Muscle of leg (tissue), 11 donors: ENCODE data around the gene GSG1L2. TPM values are rescaled to one million over a fixed set of nuclear protein-coding genes. Genes with fewer than 3 reads are reported as not detected.
A peak's percentile ranks its signal among the peaks of the same experiment; 100 is the strongest.

ENCODE experiments used
- DNase-seq: peaks from one replicate; pipeline ENCODE4 v3.0.0; 2013
- H3K27ac ChIP-seq: one replicate; pipeline ENCODE4 v1.5.1; 2013; ENCODE audit warnings: mild to moderate bottlenecking, low read length, control low read depth
- H3K27me3 ChIP-seq: one replicate; pipeline ENCODE4 v1.6.1; 2013; ENCODE audit warnings: low read length; ENCODE audit not compliant: control insufficient read depth, insufficient read depth
- H3K36me3 ChIP-seq: one replicate; pipeline ENCODE4 v1.6.1; 2013; ENCODE audit warnings: low read length; ENCODE audit not compliant: control insufficient read depth, insufficient read depth
- H3K4me1 ChIP-seq: one replicate; pipeline ENCODE4 v1.6.1; 2013; ENCODE audit warnings: low read length; ENCODE audit not compliant: control insufficient read depth, insufficient read depth
- H3K4me3 ChIP-seq: one replicate; pipeline ENCODE4 v1.5.1; 2013; ENCODE audit warnings: low read length, control low read depth
- H3K9me3 ChIP-seq: replicated peaks from 2 replicates; pipeline ENCODE4 v1.6.1; 2013; ENCODE audit warnings: low read depth, low read length; ENCODE audit not compliant: control insufficient read depth
- WGBS: methylation state at CpG from one replicate; pipeline ENCODE4 v1.1.5; 2013; ENCODE audit warnings: missing lambda C conversion rate; ENCODE audit not compliant: insufficient coverage; 5-methylcytosine and 5-hydroxymethylcytosine counted together
- polyA plus RNA-seq, 8 donors: library from polyadenylated mRNA; unstranded; fragments of 120-200 nt; gene quantifications; one replicate each; pipeline versions ENCODE4 v1.2.1 to v1.2.3, GENCODE V29; 2013; ENCODE audit warnings: inconsistent platforms in 1 of 8, low replicate concordance in 1 of 8; ENCODE audit not compliant: insufficient read length in 8 of 8, insufficient read depth in 1 of 8
- total RNA-seq: library from RNA; stranded (reverse); fragments of 120-200 nt; gene quantifications from one replicate; pipeline ENCODE4 v1.2.4, GENCODE V29; 2013

The GSG1L2 gene
- total and polyA plus RNA-seq, 9 donors, result not detected

DNA sequence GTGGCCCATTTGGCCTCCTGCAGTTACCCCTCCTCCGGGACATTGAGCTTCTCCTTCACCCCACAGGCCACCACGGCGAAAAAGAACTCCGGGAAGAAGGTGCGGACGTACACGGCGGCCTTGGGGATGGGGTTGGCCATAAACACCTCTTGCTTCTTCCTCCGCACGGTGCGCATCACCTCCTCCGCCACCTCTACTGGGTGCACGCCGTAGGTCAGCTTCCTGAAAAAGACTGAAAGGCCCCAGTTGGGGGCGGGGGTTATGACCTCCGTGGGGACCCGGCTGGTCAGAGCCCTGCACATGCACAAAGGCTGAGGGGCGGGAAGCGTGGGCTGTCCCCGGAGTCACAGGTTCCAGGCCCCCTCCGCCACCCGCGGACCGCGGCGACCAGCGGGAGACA lies 50.4 kb downstream of the GSG1L2 start:
- H3K36me3 ChIP-seq, result peaks cover 7% of the 10 kb centered on the region
- 93% methylated on average over 17 of the region's 27 CpGs for WGBS
- no peak overlapping the region for H3K4me3 ChIP-seq
- peaks cover 4% of the 10 kb centered on the region for H3K9me3 ChIP-seq
- H3K27me3 ChIP-seq, result no peaks in the 10 kb centered on the region
- DNase-seq, result no peak
- H3K27ac ChIP-seq, result no peak overlapping the region
- peaks cover 5% of the 10 kb centered on the region for H3K4me1 ChIP-seq

DNA sequence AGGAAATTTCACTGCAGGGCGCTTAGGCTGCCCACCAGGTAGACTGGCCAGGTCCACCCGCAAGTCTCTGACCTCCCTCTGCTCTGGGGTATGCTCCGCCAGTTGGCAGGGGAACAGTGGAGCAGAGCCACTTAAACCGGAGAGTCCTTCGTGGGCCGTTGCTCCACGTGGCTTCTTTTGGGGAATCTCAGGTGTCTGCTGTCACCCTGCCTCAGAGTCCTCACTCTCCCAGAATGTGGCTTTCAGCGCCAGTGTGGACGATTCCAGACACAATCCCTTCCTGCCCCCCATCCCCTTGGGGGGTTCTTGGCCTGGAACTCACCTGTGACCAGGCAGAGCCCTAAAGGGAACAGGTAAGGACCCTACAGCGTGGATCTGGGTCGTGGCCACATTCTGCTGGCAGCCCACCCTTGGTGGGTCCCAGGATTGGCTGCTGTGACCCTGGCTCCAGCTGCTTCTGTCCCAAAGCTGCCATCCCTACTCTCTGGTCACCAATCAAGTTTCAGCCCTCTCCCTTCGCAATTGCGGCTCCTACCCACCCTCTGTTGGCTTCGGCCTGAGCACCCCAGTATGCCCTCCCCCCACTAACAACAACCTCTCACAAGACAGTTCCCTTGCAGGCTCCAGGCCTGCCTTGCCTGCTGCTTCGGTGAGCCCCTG lies 52.7 kb downstream of the GSG1L2 start:
- no peak for DNase-seq
- Histone ChIP-seq H3K4me1 (peaks cover 5% of the 10 kb centered on the region), H3K27ac (no peak overlapping the region), H3K36me3 (no peaks in the 10 kb centered on the region), H3K9me3 (no peaks in the 10 kb centered on the region), H3K4me3 (no peak overlapping the region), H3K27me3 (peaks cover 8% of the 10 kb centered on the region)
- 87% methylated on average over 14 of the region's 15 CpGs for WGBS

DNA sequence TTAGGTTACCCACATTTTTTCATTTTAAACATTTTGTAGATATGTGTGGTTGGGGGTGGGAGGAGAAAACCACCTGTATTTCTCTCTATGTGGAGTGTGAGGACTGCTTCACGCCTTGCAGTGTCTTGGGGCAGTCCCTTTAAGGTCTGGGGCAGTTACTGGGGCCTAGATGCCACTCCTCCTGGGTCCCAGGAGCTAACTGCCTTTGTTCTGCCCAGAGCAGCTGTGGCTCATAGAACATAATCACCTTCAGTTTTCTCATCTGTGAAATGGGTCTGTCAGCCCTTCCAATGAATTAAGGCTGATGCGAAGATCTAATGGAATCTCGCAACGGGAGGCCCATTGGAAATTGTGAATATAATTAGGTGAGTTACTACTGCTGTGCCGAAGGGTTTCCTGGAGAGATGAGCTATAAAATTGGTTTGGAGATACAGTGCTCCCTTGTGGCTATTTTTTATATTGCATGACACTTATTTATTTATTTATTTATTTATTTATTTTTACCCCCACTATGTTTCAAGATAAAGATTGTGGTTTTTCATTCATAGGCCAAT lies 53.4 kb downstream of the GSG1L2 start:
- WGBS, result 23% methylated on average over 4 of the region's 5 CpGs
- H3K4me3 ChIP-seq, result no peak overlapping the region

DNA sequence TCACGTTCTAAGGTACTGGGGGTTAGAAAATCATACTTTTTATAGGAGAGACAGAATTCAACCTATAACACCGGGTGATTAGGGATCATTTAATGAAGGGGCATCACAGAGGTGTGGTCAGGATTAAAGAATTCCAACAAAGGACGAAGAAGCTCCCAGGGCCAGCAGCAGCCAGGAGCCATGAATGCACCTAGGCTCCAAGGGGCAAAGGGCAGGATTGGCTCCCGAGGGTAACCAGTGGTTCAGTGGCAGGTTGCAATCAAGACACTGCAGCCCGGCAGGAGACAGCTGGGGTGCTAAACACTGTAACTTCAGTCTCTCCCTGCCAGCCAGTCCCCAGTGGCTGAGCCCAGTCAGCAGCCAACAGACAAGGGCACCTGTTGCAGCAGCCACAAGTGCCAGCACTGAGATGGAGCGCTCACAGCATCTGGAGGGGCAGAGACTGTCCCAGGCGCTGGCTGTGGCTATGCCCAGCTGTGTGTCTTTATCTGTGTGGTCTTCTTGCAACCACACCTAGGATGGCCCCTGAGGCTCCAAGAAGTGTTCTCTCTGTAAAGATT lies 54.4 kb downstream of the GSG1L2 start:
- 81% methylated on average over 4 of the region's 7 CpGs for WGBS
- Histone ChIP-seq H3K9me3 (no peaks in the 10 kb centered on the region), H3K27ac (no peak overlapping the region), H3K4me3 (no peak overlapping the region), H3K4me1 (peaks cover 5% of the 10 kb centered on the region), H3K27me3 (peaks cover 11% of the 10 kb centered on the region), H3K36me3 (no peaks in the 10 kb centered on the region)
- peak; percentile 49 for DNase-seq

More for the DNA sequence above, 53.4 kb downstream of the GSG1L2 start:
- H3K27me3 ChIP-seq, result peaks cover 11% of the 10 kb centered on the region
- peak; percentile 18 for DNase-seq
- no peak overlapping the region for H3K27ac ChIP-seq
- no peaks in the 10 kb centered on the region for H3K36me3 ChIP-seq
- peaks cover 5% of the 10 kb centered on the region for H3K4me1 ChIP-seq
- H3K9me3 ChIP-seq, result no peaks in the 10 kb centered on the region

DNA sequence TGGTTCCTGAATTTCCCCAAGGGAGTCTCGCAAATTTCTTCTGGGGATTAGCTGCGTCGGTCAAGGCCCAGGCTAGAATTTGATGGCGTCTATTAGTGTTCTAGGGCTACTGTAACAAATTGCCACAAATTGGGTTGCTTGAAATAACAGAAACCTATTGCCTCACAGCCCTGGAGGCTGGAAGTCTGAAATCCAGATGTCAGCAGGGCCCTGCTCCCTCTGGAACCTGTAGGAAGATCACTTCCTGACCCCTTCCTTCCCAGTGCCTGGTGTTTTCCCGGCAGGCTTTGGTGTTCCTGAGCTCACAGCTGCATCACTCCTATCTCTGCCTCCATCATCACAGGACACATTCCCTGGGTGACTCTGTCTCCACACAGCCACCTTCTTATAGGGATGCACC lies 54.9 kb downstream of the GSG1L2 start:
- peak; percentile 21 for DNase-seq
- Histone ChIP-seq H3K4me3 (no peak overlapping the region), H3K27ac (no peak overlapping the region), H3K27me3 (peaks cover 11% of the 10 kb centered on the region), H3K9me3 (no peaks in the 10 kb centered on the region), H3K4me1 (peaks cover 5% of the 10 kb centered on the region), H3K36me3 (no peaks in the 10 kb centered on the region)
- 37% methylated on average over 5 of the region's 5 CpGs for WGBS

DNA sequence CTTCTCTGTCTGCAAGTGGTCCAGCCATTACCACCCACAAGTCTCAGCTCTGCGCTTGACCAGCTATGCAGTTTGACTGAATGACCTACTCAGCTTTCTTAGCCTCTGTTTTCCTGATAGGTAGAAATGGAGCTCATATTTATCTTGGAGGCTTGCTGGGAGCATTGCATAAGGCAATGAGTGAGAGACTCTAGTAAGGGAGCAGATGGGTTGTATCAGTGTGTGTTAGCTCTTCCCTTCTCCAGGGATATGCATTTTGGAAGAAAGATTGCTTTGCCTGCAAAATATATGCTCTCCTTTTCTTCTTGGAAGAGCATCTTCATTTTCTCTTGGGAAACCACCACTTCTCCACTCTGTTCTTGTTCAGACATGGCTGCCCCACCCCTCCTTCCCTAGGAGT lies 56.6 kb downstream of the GSG1L2 start:
- no CpG with 5 or more reads among the region's 1 CpG for WGBS
- peaks cover 5% of the 10 kb centered on the region for H3K4me1 ChIP-seq
- no peaks in the 10 kb centered on the region for H3K9me3 ChIP-seq
- H3K4me3 ChIP-seq, result no peak overlapping the region
- H3K27ac ChIP-seq, result no peak overlapping the region
- DNase-seq, result no peak
- peaks cover 11% of the 10 kb centered on the region for H3K27me3 ChIP-seq
- no peaks in the 10 kb centered on the region for H3K36me3 ChIP-seq

DNA sequence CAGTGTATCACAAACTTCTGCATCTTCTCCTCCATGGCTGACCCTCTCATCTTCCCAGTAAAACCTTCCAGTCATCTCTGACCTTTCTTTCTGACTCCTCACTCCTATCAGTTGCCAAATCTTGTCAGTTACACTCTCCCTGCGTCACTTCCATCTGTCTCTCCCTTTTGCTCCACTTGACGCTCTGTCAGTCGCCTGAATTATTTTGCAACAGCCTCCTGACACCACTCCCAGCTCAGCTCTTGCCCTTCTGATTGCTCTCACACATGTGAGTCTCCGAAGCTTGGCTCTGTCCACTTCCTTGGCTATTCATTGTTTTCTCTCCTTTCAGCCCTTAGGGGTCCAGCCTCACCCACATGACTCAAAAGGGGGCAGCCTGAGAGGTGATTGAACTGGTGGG lies 58.2 kb downstream of the GSG1L2 start:
- Histone ChIP-seq H3K4me3 (no peak overlapping the region), H3K27ac (no peak overlapping the region), H3K27me3 (peaks cover 11% of the 10 kb centered on the region), H3K4me1 (peaks cover 5% of the 10 kb centered on the region), H3K36me3 (no peaks in the 10 kb centered on the region), H3K9me3 (no peaks in the 10 kb centered on the region)
- WGBS, result 28% methylated on average over 3 of the region's 4 CpGs
- DNase-seq, result no peak

DNA sequence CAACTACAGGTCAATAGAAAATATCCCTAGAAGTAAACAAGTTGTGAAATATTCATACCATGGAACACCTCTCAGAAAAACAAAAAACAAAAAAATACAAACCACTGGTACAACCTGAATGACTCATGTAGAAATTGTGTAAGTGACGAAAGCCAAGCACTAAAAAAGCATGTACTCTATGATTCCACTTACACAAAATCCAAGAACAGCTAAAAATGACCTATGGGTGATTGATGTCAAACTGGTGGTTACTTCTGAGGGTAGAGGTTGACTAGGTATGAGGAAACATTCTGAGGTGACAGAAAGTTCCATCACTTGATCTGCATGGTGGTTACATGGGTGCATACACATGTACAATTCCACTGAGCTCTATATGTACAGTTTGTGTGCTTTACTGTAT lies 61.6 kb downstream of the GSG1L2 start:
- peaks cover 6% of the 10 kb centered on the region for H3K27me3 ChIP-seq
- H3K4me3 ChIP-seq, result no peak overlapping the region
- no peaks in the 10 kb centered on the region for H3K4me1 ChIP-seq
- no peaks in the 10 kb centered on the region for H3K9me3 ChIP-seq
- H3K36me3 ChIP-seq, result no peaks in the 10 kb centered on the region
- no peak overlapping the region for H3K27ac ChIP-seq
- no CpG with 5 or more reads among the region's 1 CpG for WGBS
- DNase-seq, result no peak

DNA sequence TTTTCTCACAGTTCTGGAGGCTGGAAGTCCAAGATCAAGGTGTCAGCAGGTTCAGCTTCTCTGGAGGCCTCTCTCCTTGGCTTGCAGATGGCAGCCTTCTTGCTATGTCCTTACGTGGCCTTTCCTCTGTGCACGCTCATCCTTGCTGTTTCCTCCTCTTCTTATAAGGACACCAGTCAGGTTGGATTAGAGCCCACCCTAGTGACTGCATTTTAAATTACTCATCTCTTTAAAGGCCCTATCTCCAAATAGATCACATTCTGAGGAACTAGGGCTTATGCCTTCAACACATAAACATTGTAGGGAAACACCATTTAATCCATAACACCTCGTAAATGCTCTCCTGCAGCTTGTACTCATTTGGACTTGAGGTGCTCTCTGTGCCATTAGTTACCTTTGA lies 66.8 kb downstream of the GSG1L2 start:
- no peak for DNase-seq
- Histone ChIP-seq H3K27me3 (peaks cover 2% of the 10 kb centered on the region), H3K27ac (no peak overlapping the region), H3K4me1 (no peaks in the 10 kb centered on the region), H3K36me3 (no peaks in the 10 kb centered on the region), H3K4me3 (no peak overlapping the region), H3K9me3 (no peaks in the 10 kb centered on the region)
- 33% methylated on average over 2 of the region's 3 CpGs for WGBS
